ENCODE measurements around the gene LINGO4.

The LINGO4 gene

DNA sequence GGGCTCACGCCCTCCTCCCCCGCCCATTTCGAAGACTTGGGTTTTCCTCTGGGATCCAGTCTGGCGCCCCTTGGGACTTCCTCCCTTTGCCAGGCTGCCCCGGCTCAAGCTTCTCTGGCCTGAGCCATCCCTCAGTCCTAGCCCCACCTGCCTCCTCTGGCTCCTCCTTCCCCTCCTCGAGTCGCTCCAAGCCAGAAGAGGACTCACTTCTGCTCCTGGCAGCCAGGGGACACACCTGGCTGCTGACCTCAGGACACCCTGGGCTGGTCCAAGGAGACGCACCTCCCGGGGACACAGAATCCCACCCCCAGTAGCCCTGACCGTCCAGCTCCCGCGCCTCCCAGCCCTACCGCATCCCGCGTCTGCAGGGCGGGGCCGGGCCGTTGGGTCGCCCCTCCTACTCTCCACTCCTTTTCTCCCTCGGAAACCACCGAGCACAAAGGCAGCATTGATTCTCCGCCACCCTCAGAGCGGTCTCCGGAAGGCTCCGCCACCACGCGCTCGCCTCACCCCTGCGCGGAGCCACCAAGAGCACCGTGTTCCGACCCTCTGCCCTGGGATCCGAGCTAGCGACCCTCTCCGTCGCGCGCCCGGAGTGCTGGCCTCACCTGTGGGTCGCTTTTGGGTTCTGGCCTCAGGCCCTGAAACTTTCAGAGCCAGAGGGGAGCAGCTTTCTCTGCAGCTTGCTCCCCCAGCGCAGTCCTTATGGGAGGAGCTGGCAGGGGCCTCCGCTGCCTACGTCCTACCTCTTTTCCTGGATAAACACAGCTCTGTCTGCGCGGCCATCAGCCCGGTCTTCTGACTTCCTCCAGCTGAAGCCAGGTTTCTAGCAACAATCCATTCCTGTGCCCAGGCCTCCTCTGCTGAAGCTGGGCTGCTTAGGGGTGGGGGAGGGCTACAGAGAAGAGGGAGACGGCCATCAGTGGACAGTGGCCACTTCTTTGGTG is 34.5 kb upstream of the LINGO4 start, which contains the start of gene C2CD4D:
TSS of gene C2CD4D (minus strand) at position 364 of the 947 bp plus-strand sequence. CDS start 831 bp downstream, outside the sequence.
- ATAC-seq, result no peak
- TF ChIP-seq RARB (CRISPR knock-in tag; IDR thresholded peaks at IDR 0.05) (no peak), ARNTL (CRISPR knock-in tag; IDR thresholded peaks at IDR 0.05; ENCODE audit: borderline replicate concordance, low read depth) (no peak), ZNF8 (CRISPR knock-in tag; IDR thresholded peaks at IDR 0.05) (no peak), OSR1 (CRISPR knock-in tag; IDR thresholded peaks at IDR 0.05) (no peak), ISL1 (CRISPR knock-in tag; IDR thresholded peaks at IDR 0.05) (no peak), ZC3H10 (CRISPR knock-in tag; IDR thresholded peaks at IDR 0.05) (no peak)
- TF ChIP-seq, protein P1, sequence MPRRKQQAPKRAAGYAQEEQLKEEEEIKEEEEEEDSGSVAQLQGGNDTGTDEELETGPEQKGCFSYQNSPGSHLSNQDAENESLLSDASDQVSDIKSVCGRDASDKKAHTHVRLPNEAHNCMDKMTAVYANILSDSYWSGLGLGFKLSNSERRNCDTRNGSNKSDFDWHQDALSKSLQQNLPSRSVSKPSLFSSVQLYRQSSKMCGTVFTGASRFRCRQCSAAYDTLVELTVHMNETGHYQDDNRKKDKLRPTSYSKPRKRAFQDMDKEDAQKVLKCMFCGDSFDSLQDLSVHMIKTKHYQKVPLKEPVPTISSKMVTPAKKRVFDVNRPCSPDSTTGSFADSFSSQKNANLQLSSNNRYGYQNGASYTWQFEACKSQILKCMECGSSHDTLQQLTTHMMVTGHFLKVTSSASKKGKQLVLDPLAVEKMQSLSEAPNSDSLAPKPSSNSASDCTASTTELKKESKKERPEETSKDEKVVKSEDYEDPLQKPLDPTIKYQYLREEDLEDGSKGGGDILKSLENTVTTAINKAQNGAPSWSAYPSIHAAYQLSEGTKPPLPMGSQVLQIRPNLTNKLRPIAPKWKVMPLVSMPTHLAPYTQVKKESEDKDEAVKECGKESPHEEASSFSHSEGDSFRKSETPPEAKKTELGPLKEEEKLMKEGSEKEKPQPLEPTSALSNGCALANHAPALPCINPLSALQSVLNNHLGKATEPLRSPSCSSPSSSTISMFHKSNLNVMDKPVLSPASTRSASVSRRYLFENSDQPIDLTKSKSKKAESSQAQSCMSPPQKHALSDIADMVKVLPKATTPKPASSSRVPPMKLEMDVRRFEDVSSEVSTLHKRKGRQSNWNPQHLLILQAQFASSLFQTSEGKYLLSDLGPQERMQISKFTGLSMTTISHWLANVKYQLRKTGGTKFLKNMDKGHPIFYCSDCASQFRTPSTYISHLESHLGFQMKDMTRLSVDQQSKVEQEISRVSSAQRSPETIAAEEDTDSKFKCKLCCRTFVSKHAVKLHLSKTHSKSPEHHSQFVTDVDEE (CRISPR knock-in tag; IDR thresholded peaks at IDR 0.05), result no peak
- TF ChIP-seq, protein P2, sequence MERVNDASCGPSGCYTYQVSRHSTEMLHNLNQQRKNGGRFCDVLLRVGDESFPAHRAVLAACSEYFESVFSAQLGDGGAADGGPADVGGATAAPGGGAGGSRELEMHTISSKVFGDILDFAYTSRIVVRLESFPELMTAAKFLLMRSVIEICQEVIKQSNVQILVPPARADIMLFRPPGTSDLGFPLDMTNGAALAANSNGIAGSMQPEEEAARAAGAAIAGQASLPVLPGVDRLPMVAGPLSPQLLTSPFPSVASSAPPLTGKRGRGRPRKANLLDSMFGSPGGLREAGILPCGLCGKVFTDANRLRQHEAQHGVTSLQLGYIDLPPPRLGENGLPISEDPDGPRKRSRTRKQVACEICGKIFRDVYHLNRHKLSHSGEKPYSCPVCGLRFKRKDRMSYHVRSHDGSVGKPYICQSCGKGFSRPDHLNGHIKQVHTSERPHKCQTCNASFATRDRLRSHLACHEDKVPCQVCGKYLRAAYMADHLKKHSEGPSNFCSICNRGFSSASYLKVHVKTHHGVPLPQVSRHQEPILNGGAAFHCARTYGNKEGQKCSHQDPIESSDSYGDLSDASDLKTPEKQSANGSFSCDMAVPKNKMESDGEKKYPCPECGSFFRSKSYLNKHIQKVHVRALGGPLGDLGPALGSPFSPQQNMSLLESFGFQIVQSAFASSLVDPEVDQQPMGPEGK (CRISPR knock-in tag; IDR thresholded peaks at IDR 0.05; ENCODE audit: borderline replicate concordance), result no peak

DNA sequence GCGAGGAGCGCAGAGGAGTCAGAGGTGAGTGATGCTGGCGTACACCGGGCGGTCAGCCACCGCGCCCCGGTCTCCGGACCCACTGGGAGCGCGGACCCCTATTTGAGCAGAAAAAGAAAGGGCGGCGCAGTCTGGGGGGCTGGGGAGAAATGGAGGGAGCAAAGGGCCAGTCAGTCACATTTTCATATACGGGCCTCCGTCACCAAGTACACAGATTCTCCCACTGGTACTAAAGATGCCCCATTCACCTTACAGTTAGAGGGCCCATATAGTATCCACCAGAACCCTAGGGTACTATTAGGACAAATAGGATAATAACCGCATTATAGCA is 33.8 kb upstream of the LINGO4 start:
- no peak for ATAC-seq
- TF ChIP-seq ZC3H10 (CRISPR knock-in tag; IDR thresholded peaks at IDR 0.05) (no peak), PPARA (CRISPR knock-in tag; IDR thresholded peaks at IDR 0.05; ENCODE audit: borderline replicate concordance) (no peak), TOX (CRISPR knock-in tag; IDR thresholded peaks at IDR 0.05; ENCODE audit: borderline replicate concordance) (no peak)
- TF ChIP-seq, protein P3, sequence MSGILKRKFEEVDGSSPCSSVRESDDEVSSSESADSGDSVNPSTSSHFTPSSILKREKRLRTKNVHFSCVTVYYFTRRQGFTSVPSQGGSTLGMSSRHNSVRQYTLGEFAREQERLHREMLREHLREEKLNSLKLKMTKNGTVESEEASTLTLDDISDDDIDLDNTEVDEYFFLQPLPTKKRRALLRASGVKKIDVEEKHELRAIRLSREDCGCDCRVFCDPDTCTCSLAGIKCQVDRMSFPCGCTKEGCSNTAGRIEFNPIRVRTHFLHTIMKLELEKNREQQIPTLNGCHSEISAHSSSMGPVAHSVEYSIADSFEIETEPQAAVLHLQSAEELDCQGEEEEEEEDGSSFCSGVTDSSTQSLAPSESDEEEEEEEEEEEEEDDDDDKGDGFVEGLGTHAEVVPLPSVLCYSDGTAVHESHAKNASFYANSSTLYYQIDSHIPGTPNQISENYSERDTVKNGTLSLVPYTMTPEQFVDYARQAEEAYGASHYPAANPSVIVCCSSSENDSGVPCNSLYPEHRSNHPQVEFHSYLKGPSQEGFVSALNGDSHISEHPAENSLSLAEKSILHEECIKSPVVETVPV (CRISPR knock-in tag; IDR thresholded peaks at IDR 0.05), result no peak

DNA sequence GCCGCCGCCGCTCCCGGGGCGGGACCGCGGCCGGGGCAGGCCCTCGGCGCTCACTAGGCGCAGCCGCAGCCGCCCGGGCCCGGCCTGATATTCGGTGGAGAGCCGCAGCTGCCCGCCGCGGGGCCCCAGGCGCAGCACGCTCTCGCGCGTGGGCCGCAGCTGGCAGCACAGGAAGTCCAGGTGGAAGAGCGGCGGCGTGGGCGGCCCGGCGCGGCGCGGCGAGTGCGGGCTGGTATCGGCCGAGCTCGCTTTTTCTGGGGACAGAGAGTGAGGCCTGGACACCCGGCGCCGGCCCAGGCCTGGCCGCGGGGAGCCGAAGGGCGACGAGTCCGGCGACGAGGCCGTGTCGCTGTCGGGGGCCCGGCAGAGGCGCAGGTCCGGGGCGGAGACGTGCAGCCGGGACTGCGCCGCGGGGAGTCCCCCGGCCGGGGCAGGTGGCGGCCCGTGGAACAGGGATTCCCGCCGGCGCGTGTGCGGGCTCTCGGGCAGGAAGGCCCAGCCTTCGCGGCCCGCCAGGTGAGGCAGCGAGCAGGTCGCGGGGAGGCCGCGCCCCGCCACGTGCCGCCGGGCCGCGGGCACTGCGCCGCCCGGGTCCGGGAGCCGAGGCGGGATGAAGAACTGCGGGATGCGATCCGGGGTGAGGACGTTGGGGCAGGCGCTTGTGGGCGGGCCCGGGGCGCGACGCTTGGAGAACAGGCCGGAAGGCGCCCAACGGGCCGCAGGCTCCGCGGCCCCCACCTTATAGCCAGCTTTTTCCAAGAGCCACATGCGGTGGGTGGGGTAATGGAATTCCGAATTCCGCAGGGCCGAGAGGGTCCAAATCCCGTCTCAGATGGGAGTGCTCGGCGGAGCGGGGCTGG is 33.2 kb upstream of the LINGO4 start:
- no peak for ATAC-seq
- TF ChIP-seq ZFP30 (CRISPR knock-in tag; IDR thresholded peaks at IDR 0.05) (no peak), OSR1 (CRISPR knock-in tag; IDR thresholded peaks at IDR 0.05) (no peak), ZFP3 (CRISPR knock-in tag; IDR thresholded peaks at IDR 0.05) (no peak), CSDC2 (CRISPR knock-in tag; IDR thresholded peaks at IDR 0.05) (no peak), ZNF8 (CRISPR knock-in tag; IDR thresholded peaks at IDR 0.05) (no peak)
- TF ChIP-seq, protein P3 (CRISPR knock-in tag; IDR thresholded peaks at IDR 0.05), result no peak

DNA sequence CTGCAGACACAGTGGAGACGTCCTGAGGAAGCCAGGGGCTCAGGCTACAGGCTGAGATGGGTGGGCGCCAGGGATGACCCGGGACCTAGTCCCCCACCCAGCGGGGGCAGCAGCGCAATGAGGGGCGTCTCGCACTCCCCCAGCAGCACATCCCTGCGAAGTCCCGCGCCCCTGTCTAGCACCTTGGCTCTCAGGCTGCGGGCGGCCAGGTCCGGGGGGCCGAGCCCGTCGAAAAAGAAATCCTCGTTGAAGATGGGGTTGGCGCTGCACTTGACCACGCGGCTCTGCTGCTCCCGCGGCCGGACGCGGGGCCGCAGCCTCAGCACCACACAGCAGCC is 32.6 kb upstream of the LINGO4 start:
- no peak for ATAC-seq
- TF ChIP-seq ISL1 (CRISPR knock-in tag; IDR thresholded peaks at IDR 0.05) (no peak), GLIS3 (CRISPR knock-in tag; IDR thresholded peaks at IDR 0.05) (no peak), SNAI2 (CRISPR knock-in tag; IDR thresholded peaks at IDR 0.05) (no peak), OSR1 (CRISPR knock-in tag; IDR thresholded peaks at IDR 0.05) (no peak), PPARA (CRISPR knock-in tag; IDR thresholded peaks at IDR 0.05; ENCODE audit: borderline replicate concordance) (no peak), CSDC2 (CRISPR knock-in tag; IDR thresholded peaks at IDR 0.05) (no peak), ZFP30 (CRISPR knock-in tag; IDR thresholded peaks at IDR 0.05) (no peak), TOX (CRISPR knock-in tag; IDR thresholded peaks at IDR 0.05; ENCODE audit: borderline replicate concordance) (no peak), ZC3H10 (CRISPR knock-in tag; IDR thresholded peaks at IDR 0.05) (no peak), BACH2 (CRISPR knock-in tag; IDR thresholded peaks at IDR 0.05; ENCODE audit: borderline replicate concordance) (no peak), ARNTL (CRISPR knock-in tag; IDR thresholded peaks at IDR 0.05; ENCODE audit: borderline replicate concordance, low read depth) (no peak), TCF4 (CRISPR knock-in tag; IDR thresholded peaks at IDR 0.05; ENCODE audit: borderline replicate concordance) (no peak), RARB (CRISPR knock-in tag; IDR thresholded peaks at IDR 0.05) (no peak)
- TF ChIP-seq, protein P3 (CRISPR knock-in tag; IDR thresholded peaks at IDR 0.05), result no peak
- TF ChIP-seq, protein P1 (CRISPR knock-in tag; IDR thresholded peaks at IDR 0.05), result no peak
